ENCODE results near the gene GPN3. TPM values are rescaled to one million over a fixed set of nuclear protein-coding genes. Genes with fewer than 3 reads are reported as not detected.

Gene GPN3
- total and polyA plus RNA-seq, 2 of the 13 experiments (the other 11 are each of a cell fraction or from before 2014, with no cell fraction given), result 28.7 to 29.5 TPM

DNA sequence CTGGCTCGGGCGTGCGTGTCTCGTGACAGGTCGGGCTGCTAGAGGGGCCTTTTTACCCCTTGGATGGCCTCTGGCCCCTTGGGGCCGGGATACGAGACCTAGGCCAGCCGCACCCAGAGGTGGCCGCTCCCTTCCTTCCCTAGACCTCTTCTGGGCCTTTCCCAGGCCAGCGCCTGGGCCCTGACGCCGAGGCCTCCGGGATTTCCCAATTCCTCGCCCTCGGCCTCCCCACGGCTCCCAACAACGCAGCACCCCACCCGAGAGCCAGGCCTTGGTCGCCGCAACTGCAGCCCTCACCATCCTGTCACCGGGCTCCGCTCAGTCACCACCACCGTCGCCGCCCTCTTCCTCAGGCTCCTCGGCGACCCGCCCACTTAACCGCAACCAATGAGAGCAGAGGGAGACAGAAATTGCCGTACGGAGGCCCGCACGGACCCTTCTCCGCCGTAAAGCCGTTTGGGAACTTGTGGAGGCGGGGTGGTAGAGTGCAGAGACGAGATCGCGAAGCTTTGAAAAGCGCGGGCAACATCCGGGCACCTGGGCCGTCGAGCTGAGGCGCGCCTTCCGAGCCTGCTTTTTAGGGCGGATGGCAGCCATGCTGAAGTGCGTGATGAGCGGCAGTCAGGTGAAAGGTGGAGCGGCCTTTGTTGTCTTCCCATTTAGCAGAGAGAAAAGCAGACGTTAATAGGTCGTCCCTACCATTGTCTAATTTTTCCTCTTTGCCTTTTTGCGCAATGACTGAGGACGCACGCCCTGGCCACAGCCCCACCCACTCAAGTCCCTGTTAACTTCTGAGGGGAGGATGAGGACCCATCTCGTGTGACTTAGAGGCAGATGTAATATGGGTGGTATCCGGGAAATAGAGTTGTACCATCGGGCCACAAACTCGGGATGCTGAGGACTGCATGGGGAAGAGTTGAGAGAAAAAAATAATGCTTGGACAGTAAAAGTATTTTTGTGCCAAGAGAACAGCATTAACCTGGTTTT is 34.0 kb upstream of the GPN3 start, which contains the start of the genes RAD9B and VPS29 (continued):
- TF ChIP-seq, protein P1, sequence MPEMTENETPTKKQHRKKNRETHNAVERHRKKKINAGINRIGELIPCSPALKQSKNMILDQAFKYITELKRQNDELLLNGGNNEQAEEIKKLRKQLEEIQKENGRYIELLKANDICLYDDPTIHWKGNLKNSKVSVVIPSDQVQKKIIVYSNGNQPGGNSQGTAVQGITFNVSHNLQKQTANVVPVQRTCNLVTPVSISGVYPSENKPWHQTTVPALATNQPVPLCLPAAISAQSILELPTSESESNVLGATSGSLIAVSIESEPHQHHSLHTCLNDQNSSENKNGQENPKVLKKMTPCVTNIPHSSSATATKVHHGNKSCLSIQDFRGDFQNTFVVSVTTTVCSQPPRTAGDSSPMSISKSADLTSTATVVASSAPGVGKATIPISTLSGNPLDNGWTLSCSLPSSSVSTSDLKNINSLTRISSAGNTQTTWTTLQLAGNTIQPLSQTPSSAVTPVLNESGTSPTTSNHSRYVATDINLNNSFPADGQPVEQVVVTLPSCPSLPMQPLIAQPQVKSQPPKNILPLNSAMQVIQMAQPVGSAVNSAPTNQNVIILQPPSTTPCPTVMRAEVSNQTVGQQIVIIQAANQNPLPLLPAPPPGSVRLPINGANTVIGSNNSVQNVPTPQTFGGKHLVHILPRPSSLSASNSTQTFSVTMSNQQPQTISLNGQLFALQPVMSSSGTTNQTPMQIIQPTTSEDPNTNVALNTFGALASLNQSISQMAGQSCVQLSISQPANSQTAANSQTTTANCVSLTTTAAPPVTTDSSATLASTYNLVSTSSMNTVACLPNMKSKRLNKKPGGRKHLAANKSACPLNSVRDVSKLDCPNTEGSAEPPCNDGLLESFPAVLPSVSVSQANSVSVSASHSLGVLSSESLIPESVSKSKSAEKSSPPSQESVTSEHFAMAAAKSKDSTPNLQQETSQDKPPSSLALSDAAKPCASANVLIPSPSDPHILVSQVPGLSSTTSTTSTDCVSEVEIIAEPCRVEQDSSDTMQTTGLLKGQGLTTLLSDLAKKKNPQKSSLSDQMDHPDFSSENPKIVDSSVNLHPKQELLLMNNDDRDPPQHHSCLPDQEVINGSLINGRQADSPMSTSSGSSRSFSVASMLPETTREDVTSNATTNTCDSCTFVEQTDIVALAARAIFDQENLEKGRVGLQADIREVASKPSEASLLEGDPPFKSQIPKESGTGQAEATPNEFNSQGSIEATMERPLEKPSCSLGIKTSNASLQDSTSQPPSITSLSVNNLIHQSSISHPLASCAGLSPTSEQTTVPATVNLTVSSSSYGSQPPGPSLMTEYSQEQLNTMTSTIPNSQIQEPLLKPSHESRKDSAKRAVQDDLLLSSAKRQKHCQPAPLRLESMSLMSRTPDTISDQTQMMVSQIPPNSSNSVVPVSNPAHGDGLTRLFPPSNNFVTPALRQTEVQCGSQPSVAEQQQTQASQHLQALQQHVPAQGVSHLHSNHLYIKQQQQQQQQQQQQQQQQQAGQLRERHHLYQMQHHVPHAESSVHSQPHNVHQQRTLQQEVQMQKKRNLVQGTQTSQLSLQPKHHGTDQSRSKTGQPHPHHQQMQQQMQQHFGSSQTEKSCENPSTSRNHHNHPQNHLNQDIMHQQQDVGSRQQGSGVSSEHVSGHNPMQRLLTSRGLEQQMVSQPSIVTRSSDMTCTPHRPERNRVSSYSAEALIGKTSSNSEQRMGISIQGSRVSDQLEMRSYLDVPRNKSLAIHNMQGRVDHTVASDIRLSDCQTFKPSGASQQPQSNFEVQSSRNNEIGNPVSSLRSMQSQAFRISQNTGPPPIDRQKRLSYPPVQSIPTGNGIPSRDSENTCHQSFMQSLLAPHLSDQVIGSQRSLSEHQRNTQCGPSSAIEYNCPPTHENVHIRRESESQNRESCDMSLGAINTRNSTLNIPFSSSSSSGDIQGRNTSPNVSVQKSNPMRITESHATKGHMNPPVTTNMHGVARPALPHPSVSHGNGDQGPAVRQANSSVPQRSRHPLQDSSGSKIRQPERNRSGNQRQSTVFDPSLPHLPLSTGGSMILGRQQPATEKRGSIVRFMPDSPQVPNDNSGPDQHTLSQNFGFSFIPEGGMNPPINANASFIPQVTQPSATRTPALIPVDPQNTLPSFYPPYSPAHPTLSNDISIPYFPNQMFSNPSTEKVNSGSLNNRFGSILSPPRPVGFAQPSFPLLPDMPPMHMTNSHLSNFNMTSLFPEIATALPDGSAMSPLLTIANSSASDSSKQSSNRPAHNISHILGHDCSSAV (CRISPR knock-in tag; IDR thresholded peaks at IDR 0.05; ENCODE audit: borderline replicate concordance), result peak; percentile 54; the same call in 1 of the 2 replicates
- peak; percentile 62 for TF ChIP-seq HDAC1 (CRISPR knock-in tag; IDR thresholded peaks at IDR 0.05)
- peak; percentile 97 for TF ChIP-seq TOPORS (CRISPR knock-in tag; IDR thresholded peaks at IDR 0.05)
- TF ChIP-seq ZNF629 (CRISPR knock-in tag; conservative IDR thresholded peaks at IDR 0.05), result no peak; the same call in 1 of the 2 replicates
- peak; percentile 97 for TF ChIP-seq IRX3 (CRISPR knock-in tag; IDR thresholded peaks at IDR 0.05; ENCODE audit: borderline replicate concordance, low read depth)
- peak; percentile 51 for TF ChIP-seq AGO1 (IDR thresholded peaks at IDR 0.05; ENCODE audit: low read depth, low read length, poor library complexity, severe bottlenecking)
- TF ChIP-seq ZNF768 (CRISPR knock-in tag; IDR thresholded peaks at IDR 0.05), result peak; percentile 55
- TF ChIP-seq ZNF264 (CRISPR knock-in tag; IDR thresholded peaks at IDR 0.05), result peak; percentile 54
- TF ChIP-seq KLF13 (CRISPR knock-in tag; IDR thresholded peaks at IDR 0.05), result no peak
- TF ChIP-seq MAF1 (CRISPR knock-in tag; IDR thresholded peaks at IDR 0.05; ENCODE audit: borderline replicate concordance), result peak; percentile 89; the same call in 1 of the 2 replicates
- TF ChIP-seq ZNF850 (CRISPR knock-in tag; conservative IDR thresholded peaks at IDR 0.05), result 0 out of 2 replicates have a peak, but pooled peaks have one; percentile 23
- TF ChIP-seq ZNF234 (CRISPR knock-in tag; conservative IDR thresholded peaks at IDR 0.05), result no peak
- no peak for TF ChIP-seq KAT2B (IDR thresholded peaks at IDR 0.05; ENCODE audit: borderline replicate concordance, low read depth, low read length)
- no peak for TF ChIP-seq HNRNPUL1 (IDR thresholded peaks at IDR 0.05; ENCODE audit: low read depth, low read length)
- peak; percentile 65; the same call in 1 of the 2 replicates for TF ChIP-seq SMAD1 (CRISPR knock-in tag; IDR thresholded peaks at IDR 0.05; ENCODE audit: borderline replicate concordance, low read depth)
- TF ChIP-seq ZNF605 (CRISPR knock-in tag; IDR thresholded peaks at IDR 0.05), result peak; percentile 99
- peak; percentile 61; the same call in 1 of the 2 replicates for TF ChIP-seq ZNF468 (CRISPR knock-in tag; IDR thresholded peaks at IDR 0.05)
- TF ChIP-seq SRSF9 (IDR thresholded peaks at IDR 0.05; ENCODE audit: borderline replicate concordance, insufficient read depth, low read depth, low read length, poor library complexity, severe bottlenecking), result no peak
- TF ChIP-seq ZNF747 (CRISPR knock-in tag; IDR thresholded peaks at IDR 0.05; ENCODE audit: borderline replicate concordance), result peak; percentile 92
- peak; percentile 70 for TF ChIP-seq ZSCAN25 (CRISPR knock-in tag; IDR thresholded peaks at IDR 0.05)
- TF ChIP-seq NFYC (CRISPR knock-in tag; IDR thresholded peaks at IDR 0.05), result peak; percentile 90

All from HepG2 (cell line).